ENCODE measurements around the gene ZNF512.
"Not testable (repeated sequence)": the region's sequence is repeated elsewhere in the genome, so short reads cannot be mapped to it uniquely, and the experiment has no call there.

ZNF512 gene

GRCh38 chr2:27628767-27629709 lies 46.2 kb downstream of the ZNF512 start, which contains the start of the genes CCDC121 and GPN1:
TSS of gene CCDC121 (minus strand) at chr2:27629012. CDS start at chr2:27627799, 1,213 bp downstream.
TSS of gene GPN1 (plus strand) at chr2:27629050. CDS start at chr2:27629059, 9 bp downstream.
- in situ Hi-C loops (cut with MboI; ENCODE audit: low sequenced_read_pairs) = no loop called here

- in situ Hi-C loops (cut with MboI; ENCODE audit: low sequenced_read_pairs) = not testable (repeated sequence)
These were observed 47.4 kb downstream of the ZNF512 start for GRCh38 chr2:27630257-27630656.

- in situ Hi-C loops (cut with MboI; ENCODE audit: low sequenced_read_pairs) = no loop called here
These were observed 51.4 kb downstream of the ZNF512 start for GRCh38 chr2:27634291-27634690.

GRCh38 chr2:27636766-27637165 lies 53.9 kb downstream of the ZNF512 start:
- in situ Hi-C loops (cut with MboI; ENCODE audit: low sequenced_read_pairs) = no loop called here

- in situ Hi-C loops (cut with MboI; ENCODE audit: low sequenced_read_pairs) = no loop called here
These were observed 55.3 kb downstream of the ZNF512 start for GRCh38 chr2:27638037-27638637.

- in situ Hi-C loops (cut with MboI; ENCODE audit: low sequenced_read_pairs) = no loop called here
These were observed 55.9 kb downstream of the ZNF512 start for GRCh38 chr2:27638709-27639108.

- in situ Hi-C loops (cut with MboI; ENCODE audit: low sequenced_read_pairs) = no loop called here
These were observed 57.9 kb downstream of the ZNF512 start for GRCh38 chr2:27640722-27641245.

GRCh38 chr2:27645197-27645596 lies 62.4 kb downstream of the ZNF512 start:
- in situ Hi-C loops (cut with MboI; ENCODE audit: low sequenced_read_pairs) = no loop called here

GRCh38 chr2:27647289-27647688 lies 64.4 kb downstream of the ZNF512 start:
- in situ Hi-C loops (cut with MboI; ENCODE audit: low sequenced_read_pairs) = no loop called here

- in situ Hi-C loops (cut with MboI; ENCODE audit: low sequenced_read_pairs) = no loop called here
These were observed 64.9 kb downstream of the ZNF512 start for GRCh38 chr2:27647737-27648136.

- in situ Hi-C loops (cut with MboI; ENCODE audit: low sequenced_read_pairs) = no loop called here
These were observed 68.2 kb downstream of the ZNF512 start for GRCh38 chr2:27651056-27651455.

GRCh38 chr2:27652341-27652740 lies 69.5 kb downstream of the ZNF512 start:
- in situ Hi-C loops (cut with MboI; ENCODE audit: low sequenced_read_pairs) = no loop called here

- in situ Hi-C loops (cut with MboI; ENCODE audit: low sequenced_read_pairs) = no loop called here
These were observed 69.9 kb downstream of the ZNF512 start for GRCh38 chr2:27652790-27653189.

- in situ Hi-C loops (cut with MboI; ENCODE audit: low sequenced_read_pairs) = no loop called here
These were observed 70.6 kb downstream of the ZNF512 start for GRCh38 chr2:27653397-27653796.

GRCh38 chr2:27655155-27655951 lies 72.5 kb downstream of the ZNF512 start:
- in situ Hi-C loops (cut with MboI; ENCODE audit: low sequenced_read_pairs) = no loop called here

- in situ Hi-C loops (cut with MboI; ENCODE audit: low sequenced_read_pairs) = no loop called here
These were observed 78.5 kb downstream of the ZNF512 start for GRCh38 chr2:27661371-27661770.

- in situ Hi-C loops (cut with MboI; ENCODE audit: low sequenced_read_pairs) = no loop called here
These were observed 80.7 kb downstream of the ZNF512 start, which contains the start of the genes SLC4A1AP and SUPT7L for GRCh38 chr2:27663285-27664153. TSS of gene SLC4A1AP (plus strand) at chr2:27663889. CDS start at chr2:27663915, 26 bp downstream. TSS of gene SUPT7L (minus strand) at chr2:27663614. CDS start at chr2:27662192, 1,422 bp downstream.

GRCh38 chr2:27664154-27664574 lies 81.3 kb downstream of the ZNF512 start:
- in situ Hi-C loops (cut with MboI; ENCODE audit: low sequenced_read_pairs) = no loop called here

- in situ Hi-C loops (cut with MboI; ENCODE audit: low sequenced_read_pairs) = no loop called here
These were observed 82.0 kb downstream of the ZNF512 start for GRCh38 chr2:27664622-27665363.

Measured in hTERT RPE-1 (cell line).